Endothelial cell of umbilical vein (primary cell): ENCODE results near the gene DNTT. TPM values are rescaled to one million over a fixed set of nuclear protein-coding genes. Genes with fewer than 3 reads are reported as not detected.

Experiments used
- BruUV-seq: library from RNA; stranded (reverse); fragments of 400-500 nt; replicated peaks from 2 replicates; lab custom pipeline; 2021; lab: Mats Ljungman, UMichigan
- CTCF ChIA-PET: fragments of 300-600, 350-600 bp; sonication (Branson Sonifier 250); formaldehyde crosslinking; loops from one replicate; lab custom pipeline; 2021; ENCODE audit warnings: antibody characterized with exemption, inconsistent platforms; lab: Charles Lee
- POLR2A ChIA-PET: fragments of 300-600, 350-600 bp; sonication (Branson Sonifier 250); formaldehyde crosslinking; loops from one replicate; lab custom pipeline; 2021; ENCODE audit warnings: antibody characterized with exemption, inconsistent platforms; lab: Charles Lee
- DNase-seq: peaks from one replicate; pipeline ENCODE4 v3.0.0-alpha.2; 2011; ENCODE audit warnings: low read depth, low spot score
- FAIRE-seq: peaks from 2 replicates; lab custom pipeline; 2011; peaks lifted over from hg19 to GRCh38; lab: Jason Lieb, UNC
- H2AFZ ChIP-seq: 2 replicates; pipeline ENCODE4 v1.6.0; 2012; ENCODE audit warnings: low read depth, low read length, control low read depth, inconsistent platforms
- H3K27ac ChIP-seq: 2 replicates; pipeline ENCODE4 v1.5.1; 2011; ENCODE audit warnings: low read depth, mild to moderate bottlenecking, control low read depth, low read length, moderate library complexity; ENCODE audit not compliant: insufficient read depth
- H3K27me3 ChIP-seq, 2 experiments: 2 replicates each; pipeline versions ENCODE4 v1.6.0 to v1.6.1; 2011; ENCODE audit warnings: low read length in 2 of 2, mixed read lengths in 1 of 2; ENCODE audit not compliant: control insufficient read depth in 2 of 2, insufficient read depth in 2 of 2
- H3K36me3 ChIP-seq, 2 experiments: 2 replicates in 1 of 2; 3 replicates in 1 of 2; pipeline ENCODE4 v1.5.1; 2011; ENCODE audit warnings: low read length in 2 of 2, mild to moderate bottlenecking in 1 of 2, moderate library complexity in 1 of 2; ENCODE audit not compliant: control insufficient read depth in 2 of 2, insufficient read depth in 2 of 2; ENCODE audit errors: extremely low read depth in 1 of 2
- H3K4me1 ChIP-seq: 3 replicates; pipeline ENCODE4 v1.5.1; 2011; ENCODE audit warnings: mild to moderate bottlenecking, low read length; ENCODE audit not compliant: control insufficient read depth, insufficient read depth; ENCODE audit errors: extremely low read depth
- H3K4me2 ChIP-seq: 2 replicates; pipeline ENCODE4 v1.6.1; 2011; ENCODE audit warnings: low read length, control low read depth, mixed read lengths; ENCODE audit not compliant: insufficient read depth
- H3K4me3 ChIP-seq, 3 experiments: fragments of 200-600 bp in 1 of 3; sonication (generic), shearing (Covaris generic) in 1 of 3; replicated peaks in 1 of 3; 2 replicates each; pipeline ENCODE4 v1.5.1; 2011 to 2016; ENCODE audit warnings: control low read depth in 3 of 3, low read length in 3 of 3, mild to moderate bottlenecking in 2 of 3, inconsistent platforms in 1 of 3, low read depth in 1 of 3, moderate library complexity in 1 of 3; ENCODE audit not compliant: insufficient read depth in 1 of 3
- H3K79me2 ChIP-seq: 2 replicates; pipeline ENCODE4 v1.6.0; 2012; ENCODE audit warnings: low read length, inconsistent platforms; ENCODE audit not compliant: control insufficient read depth, insufficient read depth
- H3K9ac ChIP-seq: replicated peaks from 2 replicates; pipeline ENCODE3; 2011; ENCODE audit warnings: low read length, control low read depth; ENCODE audit not compliant: insufficient read depth; ENCODE audit errors: extremely low read depth
- H3K9me1 ChIP-seq: replicated peaks from 3 replicates; pipeline ENCODE4 v1.6.0; 2011; ENCODE audit warnings: mild to moderate bottlenecking, low read length; ENCODE audit not compliant: control insufficient read depth, insufficient read depth; ENCODE audit errors: extremely low read depth
- H3K9me3 ChIP-seq: replicated peaks from 2 replicates; pipeline ENCODE4 v1.5.1; 2012; ENCODE audit warnings: low read length, inconsistent platforms; ENCODE audit not compliant: control insufficient read depth, insufficient read depth
- H4K20me1 ChIP-seq: replicated peaks from 2 replicates; pipeline ENCODE3; 2011; ENCODE audit warnings: mild to moderate bottlenecking, low read length; ENCODE audit not compliant: control insufficient read depth, insufficient read depth; ENCODE audit errors: extremely low read depth
- EZH2 ChIP-seq: IDR thresholded peaks from 2 replicates; pipeline ENCODE4 v1.6.1; 2012; ENCODE audit warnings: borderline replicate concordance, low read depth, mild to moderate bottlenecking, moderate library complexity, low read length, inconsistent platforms; ENCODE audit not compliant: severe bottlenecking
- FOS ChIP-seq: IDR thresholded peaks from 2 replicates; pipeline ENCODE4 v1.6.1; 2011; ENCODE audit warnings: mild to moderate bottlenecking, low read length, moderate library complexity, borderline replicate concordance; ENCODE audit not compliant: insufficient read depth
- GATA2 ChIP-seq: IDR thresholded peaks from 2 replicates; pipeline ENCODE4 v1.7.0; 2011; ENCODE audit warnings: low read depth, mild to moderate bottlenecking, moderate library complexity, mixed read lengths, low read length; ENCODE audit not compliant: insufficient read length, insufficient read depth
- JUN ChIP-seq: IDR thresholded peaks from 2 replicates; pipeline ENCODE4 v1.6.1; 2011; ENCODE audit warnings: borderline replicate concordance, low read depth; ENCODE audit not compliant: insufficient read length, insufficient read depth
- MYC ChIP-seq: IDR thresholded peaks from one replicate; pipeline ENCODE4 v1.6.1; 2011; ENCODE audit warnings: mild to moderate bottlenecking, low read depth, low read length
- POLR2A ChIP-seq: IDR thresholded peaks from 2 replicates; pipeline ENCODE4 v1.6.1; 2012; ENCODE audit warnings: low read depth, mild to moderate bottlenecking, control low read depth, low read length
- POLR2AphosphoS5 ChIP-seq: IDR thresholded peaks from 2 replicates; pipeline ENCODE4 v1.6.1; 2012; ENCODE audit warnings: low read depth, mild to moderate bottlenecking, control low read depth, low read length, moderate library complexity; ENCODE audit not compliant: insufficient read depth
- dilution Hi-C: fragments of 300-500 bp; cut with MboI; formaldehyde crosslinking; loops from one replicate; pipeline ENCODE4 v1.15.0; 2019; ENCODE audit warnings: low sequenced_read_pairs; ENCODE audit not compliant: extremely low pct_ligation_motif_present
- intact Hi-C: fragments of 100-400 bp; cut with micrococcal nuclease; formaldehyde crosslinking; loops from one replicate; pipeline ENCODE4 v1.10.0; 2022
- polyA plus RNA-seq, 4 experiments: library from polyadenylated mRNA; depleted of rRNA in 3 of 4; stranded (reverse) in 3 of 4; unstranded in 1 of 4; fragments of >200 nt; gene quantifications; 2 replicates each; pipeline versions ENCODE4 v1.2.1 to v1.2.3, GENCODE V29; 2011 to 2012; ENCODE audit warnings: missing spikeins in 1 of 4
- total RNA-seq: library from RNA; stranded (reverse); gene quantifications from 2 replicates; pipeline ENCODE4 v1.2.3, GENCODE V29; 2021
- TF ChIP-seq, protein P1 (sequence below), 2 donors: IDR thresholded peaks; 1 replicate in 1 of 2; 2 replicates in 1 of 2; pipeline ENCODE4 v1.5.1; 2011; ENCODE audit warnings: low read length in 2 of 2, mild to moderate bottlenecking in 2 of 2, moderate library complexity in 2 of 2, control low read depth in 1 of 2, inconsistent platforms in 1 of 2, low read depth in 1 of 2; ENCODE audit not compliant: insufficient read depth in 1 of 2; ENCODE audit errors: extremely low read depth in 1 of 2
- TF ChIP-seq, protein P2 (sequence below): IDR thresholded peaks from 2 replicates; pipeline ENCODE4 v1.6.1; 2011; ENCODE audit not compliant: insufficient read depth, insufficient read length

Gene DNTT
- total and polyA plus RNA-seq, 2 donors (not counting 3 experiments of a cell fraction or from before 2014, with no cell fraction given): not detected

GRCh38 chr10:96360331-96360730, 56.1 kb downstream of the DNTT start:
- H3K4me3 ChIP-seq: no peak overlapping the region
- no peaks in the 10 kb centered on the region for H4K20me1 ChIP-seq
- H3K9me3 ChIP-seq: no peaks in the 10 kb centered on the region
- intact Hi-C loops (no loop called here), dilution Hi-C loops (no loop called here)
- no peaks in the 10 kb centered on the region for H3K9me1 ChIP-seq
- no TSS peak for BruUV-seq
- FAIRE-seq (no peak), DNase-seq (no peak)
- no peak overlapping the region for H2AFZ ChIP-seq
- no peaks in the 10 kb centered on the region for H3K36me3 ChIP-seq
- H3K4me2 ChIP-seq: no peak overlapping the region
- CTCF ChIA-PET: no interaction called here
- TF ChIP-seq GATA2 (no peak), POLR2AphosphoS5 (no peak), POLR2A (no peak), JUN (no peak), FOS (no peak), MYC (no peak), EZH2 (no peak)
- TF ChIP-seq, protein P1, sequence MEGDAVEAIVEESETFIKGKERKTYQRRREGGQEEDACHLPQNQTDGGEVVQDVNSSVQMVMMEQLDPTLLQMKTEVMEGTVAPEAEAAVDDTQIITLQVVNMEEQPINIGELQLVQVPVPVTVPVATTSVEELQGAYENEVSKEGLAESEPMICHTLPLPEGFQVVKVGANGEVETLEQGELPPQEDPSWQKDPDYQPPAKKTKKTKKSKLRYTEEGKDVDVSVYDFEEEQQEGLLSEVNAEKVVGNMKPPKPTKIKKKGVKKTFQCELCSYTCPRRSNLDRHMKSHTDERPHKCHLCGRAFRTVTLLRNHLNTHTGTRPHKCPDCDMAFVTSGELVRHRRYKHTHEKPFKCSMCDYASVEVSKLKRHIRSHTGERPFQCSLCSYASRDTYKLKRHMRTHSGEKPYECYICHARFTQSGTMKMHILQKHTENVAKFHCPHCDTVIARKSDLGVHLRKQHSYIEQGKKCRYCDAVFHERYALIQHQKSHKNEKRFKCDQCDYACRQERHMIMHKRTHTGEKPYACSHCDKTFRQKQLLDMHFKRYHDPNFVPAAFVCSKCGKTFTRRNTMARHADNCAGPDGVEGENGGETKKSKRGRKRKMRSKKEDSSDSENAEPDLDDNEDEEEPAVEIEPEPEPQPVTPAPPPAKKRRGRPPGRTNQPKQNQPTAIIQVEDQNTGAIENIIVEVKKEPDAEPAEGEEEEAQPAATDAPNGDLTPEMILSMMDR (IDR thresholded peaks at IDR 0.05; ENCODE audit: extremely low read depth in 1 of 2, insufficient read depth in 1 of 2, low read depth in 1 of 2, low read length in 2 of 2): no peak
- TF ChIP-seq, protein P2, sequence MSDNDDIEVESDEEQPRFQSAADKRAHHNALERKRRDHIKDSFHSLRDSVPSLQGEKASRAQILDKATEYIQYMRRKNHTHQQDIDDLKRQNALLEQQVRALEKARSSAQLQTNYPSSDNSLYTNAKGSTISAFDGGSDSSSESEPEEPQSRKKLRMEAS: no peak
- no peak overlapping the region for H3K9ac ChIP-seq
- H3K79me2 ChIP-seq: no peaks in the 10 kb centered on the region
- peaks cover 2% of the 10 kb centered on the region in 2 experiments for H3K27me3 ChIP-seq
- H3K4me1 ChIP-seq: no peaks in the 10 kb centered on the region
- POLR2A ChIA-PET: no interaction called here
- H3K27ac ChIP-seq: no peak overlapping the region
